Measurements from ENCODE around the gene SIRT7. TPM values are rescaled to one million over a fixed set of nuclear protein-coding genes. Genes with fewer than 3 reads are reported as not detected.

SIRT7 gene
- total RNA-seq, 2 experiments from 2014 or later = 29.3 to 31.8 TPM

- intact Hi-C loops (cut with DNase I, micrococcal nuclease) = loop anchor here in 1 of 2 experiments (5.0 to 10.0 kb wide), 3 partner anchors 361 to 784 kb away; partner anchors contain the start of genes CYBC1, FAAP100, NARF and RAB40B
- H3K27me3 Mint-ChIP-seq = no peaks in the 10 kb centered on the region
- DNase-seq (no peak), ATAC-seq (no peak)
- no peak overlapping the region for H3K4me3 Mint-ChIP-seq
- no peak overlapping the region for H3K27ac Mint-ChIP-seq
- H3K4me1 Mint-ChIP-seq = peaks cover 27% of the 10 kb centered on the region
- CTCF ChIA-PET = interaction anchor here (0.7 kb wide), 1 partner anchor 11 kb away, joined by 3 read pairs; no protein-coding TSS in a partner anchor
- POLR2A ChIA-PET = no interaction called here
- peaks cover 44% of the 10 kb centered on the region for H3K36me3 Mint-ChIP-seq (ENCODE audit: low read depth)
- no peaks in the 10 kb centered on the region for H3K9me3 Mint-ChIP-seq (ENCODE audit: low read depth)
Measured at GRCh38 chr17:81913394-81914102, 4.4 kb downstream of the SIRT7 start.

- ATAC-seq = no peak
- no peaks in the 10 kb centered on the region for H3K9me3 Mint-ChIP-seq (ENCODE audit: low read depth)
- peaks cover 23% of the 10 kb centered on the region for H3K4me1 Mint-ChIP-seq
- no peak for DNase-seq
- H3K27me3 Mint-ChIP-seq = no peaks in the 10 kb centered on the region
- no peak overlapping the region for H3K4me3 Mint-ChIP-seq
- POLR2A ChIA-PET = interaction anchor here (1.0 kb wide), 1 partner anchor 125 kb away, joined by 3 read pairs; the partner anchor contains the start of gene DCXR
- CTCF ChIA-PET = interaction anchor here (0.7 kb wide), 1 partner anchor 12 kb away, joined by 3 read pairs; no protein-coding TSS in a partner anchor
- H3K27ac Mint-ChIP-seq = no peak overlapping the region
- H3K36me3 Mint-ChIP-seq (ENCODE audit: low read depth) = peaks cover 43% of the 10 kb centered on the region
- intact Hi-C loops (cut with DNase I, micrococcal nuclease) = loop anchor here in 1 of 2 experiments (5.0 to 10.0 kb wide), 3 partner anchors 360 to 785 kb away; partner anchors contain the start of genes CYBC1, FAAP100, NARF and RAB40B
Measured at GRCh38 chr17:81912441-81913309, 5.3 kb downstream of the SIRT7 start.

GRCh38 chr17:81911969-81912368 is 6.0 kb downstream of the SIRT7 start:
- Mint-ChIP-seq H3K36me3 (ENCODE audit: low read depth) (peaks cover 39% of the 10 kb centered on the region), H3K4me1 (peaks cover 18% of the 10 kb centered on the region), H3K27ac (no peak overlapping the region), H3K4me3 (peak overlapping the region; percentile 15), H3K9me3 (ENCODE audit: low read depth) (no peaks in the 10 kb centered on the region), H3K27me3 (no peaks in the 10 kb centered on the region)
- intact Hi-C loops (cut with DNase I, micrococcal nuclease) = loop anchor here (1.0 to 10.0 kb wide), 13 partner anchors 15 to 785 kb away; partner anchors contain the start of genes MAFG (in 2 of the 2), ALYREF (in 1 of the 2), ANAPC11 (in 1 of the 2) and ARHGDIA (in 1 of the 2)
- DNase-seq (no peak), ATAC-seq (no peak)
- ChIA-PET POLR2A (interaction anchor here (1.0 kb wide), 1 partner anchor 125 kb away, joined by 3 read pairs; the partner anchor contains the start of gene DCXR), CTCF (no interaction called here)

GRCh38 chr17:81911277-81911961 is 6.6 kb downstream of the SIRT7 start, which contains the start of gene PCYT2:
Gene PCYT2, minus strand, starts transcription at chr17:81911399. Its CDS starts 44 bp downstream, at chr17:81911355.
- Mint-ChIP-seq H3K27ac (no peak within 1 kb of the TSS), H3K4me1 (peaks cover 14% of the 10 kb centered on the region), H3K9me3 (ENCODE audit: low read depth) (no peaks in the 10 kb centered on the region), H3K4me3 (peak within 1 kb of the TSS; percentile 79), H3K27me3 (no peaks in the 10 kb centered on the region), H3K36me3 (ENCODE audit: low read depth) (peaks cover 41% of the 10 kb centered on the region)
- DNase-seq (peak; percentile 97), ATAC-seq (peak; percentile 96)
- ChIA-PET CTCF (interaction anchor here (0.6 kb wide), 2 partner anchors 18 to 396 kb away, joined by 4 read pairs; no protein-coding TSS in a partner anchor), POLR2A (interaction anchor here (0.6 kb wide), 1 partner anchor 20 kb away, joined by 3 read pairs; the partner anchor contains the start of genes ALYREF and ANAPC11)
- intact Hi-C loops (cut with DNase I, micrococcal nuclease) = loop anchor here (1.0 to 10.0 kb wide), 13 partner anchors 15 to 786 kb away; partner anchors contain the start of genes MAFG (in 2 of the 2), ALYREF (in 1 of the 2), ANAPC11 (in 1 of the 2) and ARHGDIA (in 1 of the 2)

- no peak for ATAC-seq
- CTCF ChIA-PET = interaction anchor here (0.6 kb wide), 2 partner anchors 17 to 396 kb away, joined by 4 read pairs; no protein-coding TSS in a partner anchor
- no peaks in the 10 kb centered on the region for H3K9me3 Mint-ChIP-seq (ENCODE audit: low read depth)
- H3K27me3 Mint-ChIP-seq = no peaks in the 10 kb centered on the region
- peaks cover 37% of the 10 kb centered on the region for H3K36me3 Mint-ChIP-seq (ENCODE audit: low read depth)
- no peak for DNase-seq
- H3K27ac Mint-ChIP-seq = no peak overlapping the region
- POLR2A ChIA-PET = interaction anchor here (0.6 kb wide), 1 partner anchor 19 kb away, joined by 3 read pairs; the partner anchor contains the start of genes ALYREF and ANAPC11
- peaks cover 11% of the 10 kb centered on the region for H3K4me1 Mint-ChIP-seq
- intact Hi-C loops (cut with DNase I, micrococcal nuclease) = loop anchor here (1.0 to 10.0 kb wide), 13 partner anchors 16 to 786 kb away; partner anchors contain the start of genes MAFG (in 2 of the 2), ALYREF (in 1 of the 2), ANAPC11 (in 1 of the 2) and ARHGDIA (in 1 of the 2)
- H3K4me3 Mint-ChIP-seq = peak overlapping the region; percentile 79
Measured at GRCh38 chr17:81910840-81911276, 7.1 kb downstream of the SIRT7 start.

- Mint-ChIP-seq H3K27me3 (no peaks in the 10 kb centered on the region), H3K9me3 (ENCODE audit: low read depth) (no peaks in the 10 kb centered on the region), H3K4me3 (peak overlapping the region; percentile 79), H3K27ac (no peak overlapping the region), H3K36me3 (ENCODE audit: low read depth) (peaks cover 33% of the 10 kb centered on the region), H3K4me1 (peaks cover 9% of the 10 kb centered on the region)
- no peak for ATAC-seq
- DNase-seq = no peak
- ChIA-PET CTCF (interaction anchor here (0.8 kb wide), 1 partner anchor 112 kb away, joined by 4 read pairs; no protein-coding TSS in a partner anchor), POLR2A (interaction anchor here (0.8 kb wide), 1 partner anchor 358 kb away, joined by 6 read pairs; the partner anchor contains the start of gene FAAP100)
- intact Hi-C loops (cut with DNase I, micrococcal nuclease) = loop anchor here (2.0 to 10.0 kb wide), 5 partner anchors 17 to 787 kb away; partner anchors contain the start of genes ARHGDIA (in 1 of the 2), CYBC1 (in 1 of the 2), FAAP100 (in 1 of the 2) and MAFG (in 1 of the 2)
Measured at GRCh38 chr17:81909966-81910839, 7.8 kb downstream of the SIRT7 start.

GRCh38 chr17:81909231-81909630 is 8.7 kb downstream of the SIRT7 start:
- H3K36me3 Mint-ChIP-seq (ENCODE audit: low read depth) = peaks cover 27% of the 10 kb centered on the region
- H3K9me3 Mint-ChIP-seq (ENCODE audit: low read depth) = no peaks in the 10 kb centered on the region
- intact Hi-C loops (cut with DNase I, micrococcal nuclease) = no loop called here
- H3K27me3 Mint-ChIP-seq = no peaks in the 10 kb centered on the region
- DNase-seq (no peak), ATAC-seq (no peak)
- H3K4me1 Mint-ChIP-seq = peaks cover 9% of the 10 kb centered on the region
- POLR2A ChIA-PET = no interaction called here
- no peak overlapping the region for H3K27ac Mint-ChIP-seq
- peak overlapping the region; percentile 79 for H3K4me3 Mint-ChIP-seq
- CTCF ChIA-PET = interaction anchor here (0.5 kb wide), 1 partner anchor 517 kb away, joined by 3 read pairs; no protein-coding TSS in a partner anchor

GRCh38 chr17:81908793-81909192 is 9.2 kb downstream of the SIRT7 start:
- Mint-ChIP-seq H3K36me3 (ENCODE audit: low read depth) (peaks cover 26% of the 10 kb centered on the region), H3K4me3 (no peak overlapping the region), H3K27ac (no peak overlapping the region), H3K27me3 (no peaks in the 10 kb centered on the region), H3K4me1 (peaks cover 9% of the 10 kb centered on the region), H3K9me3 (ENCODE audit: low read depth) (no peaks in the 10 kb centered on the region)
- CTCF ChIA-PET = no interaction called here
- POLR2A ChIA-PET = no interaction called here
- intact Hi-C loops (cut with DNase I, micrococcal nuclease) = no loop called here
- no peak for DNase-seq
- no peak for ATAC-seq

GRCh38 chr17:81907219-81908145 is 10.5 kb downstream of the SIRT7 start:
- ChIA-PET POLR2A (no interaction called here), CTCF (no interaction called here)
- no peak for DNase-seq
- Mint-ChIP-seq H3K4me1 (peaks cover 9% of the 10 kb centered on the region), H3K27ac (no peak overlapping the region), H3K9me3 (ENCODE audit: low read depth) (no peaks in the 10 kb centered on the region), H3K27me3 (no peaks in the 10 kb centered on the region), H3K36me3 (ENCODE audit: low read depth) (peaks cover 15% of the 10 kb centered on the region), H3K4me3 (no peak overlapping the region)
- intact Hi-C loops (cut with DNase I, micrococcal nuclease) = no loop called here
- ATAC-seq = no peak

Data from activated CD4-positive, alpha-beta T cell treated with anti-CD3 and anti-CD28 coated beads for 36 hours (primary cell).